ENCODE results near the gene HDAC4. TPM values are rescaled to one million over a fixed set of nuclear protein-coding genes. Genes with fewer than 3 reads are reported as not detected.

HDAC4 gene
- polyA plus RNA-seq, 1 donor (not counting 4 experiments of a cell fraction or from before 2014, with no cell fraction given) = 2.9 TPM

GRCh38 chr2:239324456-239324855 lies 76.4 kb downstream of the HDAC4 start:
- TF ChIP-seq EZH2 (IDR thresholded peaks at IDR 0.05; ENCODE audit: low read length) (no peak), CTCF (optimal IDR thresholded peaks at IDR 0.05 in 1 of 3, IDR thresholded peaks at IDR 0.05 in 1 of 3, conservative IDR thresholded peaks at IDR 0.05 in 1 of 3; ENCODE audit: extremely low read depth in 1 of 3, insufficient read depth in 2 of 3, low read length in 3 of 3) (no peak)
- H3K27me3 ChIP-seq (ENCODE audit: control insufficient read depth, extremely low read depth, insufficient read depth, low read length) = no peaks in the 10 kb centered on the region
- peaks cover 12% of the 10 kb centered on the region for H3K4me1 ChIP-seq (ENCODE audit: control insufficient read depth, extremely low read depth, insufficient read depth, low read length)
- H3K36me3 ChIP-seq (ENCODE audit: control insufficient read depth in 2 of 2, extremely low read depth in 1 of 2, insufficient read depth in 2 of 2, low read length in 2 of 2) = no peaks in the 10 kb centered on the region
- H3K9ac ChIP-seq (ENCODE audit: control insufficient read depth, extremely low read depth, insufficient read depth, low read length) = no peak overlapping the region
- no peak for DNase-seq (ENCODE audit: low read depth, low spot score)
- H3K4me3 ChIP-seq (ENCODE audit: control insufficient read depth in 2 of 3, extremely low read depth in 1 of 3, insufficient read depth in 2 of 3, low read depth in 1 of 3, low read length in 3 of 3) = no peak overlapping the region
- no peaks in the 10 kb centered on the region for H3K9me1 ChIP-seq (ENCODE audit: control insufficient read depth, extremely low read depth, insufficient read depth, low read length)
- no peak overlapping the region for H2AFZ ChIP-seq (ENCODE audit: control insufficient read depth, low read length)
- no peak overlapping the region for H3K27ac ChIP-seq (ENCODE audit: control insufficient read depth, insufficient read depth, low read length)
- peaks cover 7% of the 10 kb centered on the region for H4K20me1 ChIP-seq (ENCODE audit: control insufficient read depth, extremely low read depth, insufficient read depth, low read length)
- H3K4me2 ChIP-seq (ENCODE audit: control insufficient read depth, extremely low read depth, insufficient read depth, low read depth, low read length) = no peak overlapping the region
- dilution Hi-C loops (cut with MboI; ENCODE audit: extremely low pct_ligation_motif_present, low sequenced_read_pairs) = no loop called here
- FAIRE-seq = no peak
- no peaks in the 10 kb centered on the region for H3K79me2 ChIP-seq (ENCODE audit: control insufficient read depth, insufficient read depth, low read length)
- no peaks in the 10 kb centered on the region for H3K9me3 ChIP-seq (ENCODE audit: control insufficient read depth, low read depth, low read length)

DNA sequence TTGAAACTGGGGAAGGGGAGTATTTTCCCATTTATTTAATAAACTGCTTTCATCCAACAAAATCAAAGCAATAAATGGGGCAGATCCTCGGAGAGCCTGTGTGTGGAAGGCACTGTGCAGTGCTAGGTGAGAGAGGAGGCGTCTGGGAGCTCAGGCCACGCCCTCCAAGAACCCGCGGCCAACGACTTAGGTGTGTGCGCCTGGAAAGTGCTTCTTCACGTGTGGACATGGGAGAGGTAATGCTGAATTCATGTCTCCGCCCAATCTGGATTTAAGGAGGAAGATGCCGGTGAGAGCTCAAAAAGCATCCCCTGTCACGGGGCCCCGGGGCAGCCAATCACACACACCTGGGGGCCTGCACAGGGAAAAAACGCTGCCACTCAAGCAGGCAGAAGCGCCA lies 77.4 kb downstream of the HDAC4 start:
- Histone ChIP-seq H3K4me2 (ENCODE audit: control insufficient read depth, extremely low read depth, insufficient read depth, low read depth, low read length) (no peak overlapping the region), H3K27me3 (ENCODE audit: control insufficient read depth, extremely low read depth, insufficient read depth, low read length) (no peaks in the 10 kb centered on the region), H3K27ac (ENCODE audit: control insufficient read depth, insufficient read depth, low read length) (no peak overlapping the region), H3K9me3 (ENCODE audit: control insufficient read depth, low read depth, low read length) (no peaks in the 10 kb centered on the region), H3K9ac (ENCODE audit: control insufficient read depth, extremely low read depth, insufficient read depth, low read length) (no peak overlapping the region), H4K20me1 (ENCODE audit: control insufficient read depth, extremely low read depth, insufficient read depth, low read length) (peaks cover 7% of the 10 kb centered on the region), H3K36me3 (ENCODE audit: control insufficient read depth in 2 of 2, extremely low read depth in 1 of 2, insufficient read depth in 2 of 2, low read length in 2 of 2) (no peaks in the 10 kb centered on the region), H3K79me2 (ENCODE audit: control insufficient read depth, insufficient read depth, low read length) (no peaks in the 10 kb centered on the region), H3K4me3 (ENCODE audit: control insufficient read depth in 2 of 3, extremely low read depth in 1 of 3, insufficient read depth in 2 of 3, low read depth in 1 of 3, low read length in 3 of 3) (no peak overlapping the region), H3K9me1 (ENCODE audit: control insufficient read depth, extremely low read depth, insufficient read depth, low read length) (no peaks in the 10 kb centered on the region), H2AFZ (ENCODE audit: control insufficient read depth, low read length) (no peak overlapping the region), H3K4me1 (ENCODE audit: control insufficient read depth, extremely low read depth, insufficient read depth, low read length) (peaks cover 12% of the 10 kb centered on the region)
- no peak for DNase-seq (ENCODE audit: low read depth, low spot score)
- TF ChIP-seq EZH2 (IDR thresholded peaks at IDR 0.05; ENCODE audit: low read length) = no peak
- no peak for TF ChIP-seq CTCF (optimal IDR thresholded peaks at IDR 0.05 in 1 of 3, IDR thresholded peaks at IDR 0.05 in 1 of 3, conservative IDR thresholded peaks at IDR 0.05 in 1 of 3; ENCODE audit: extremely low read depth in 1 of 3, insufficient read depth in 2 of 3, low read length in 3 of 3)
- dilution Hi-C loops (cut with MboI; ENCODE audit: extremely low pct_ligation_motif_present, low sequenced_read_pairs) = no loop called here
- no peak for FAIRE-seq
